Liver (tissue), 9 donors: ENCODE data around the gene PHLDB2. TPM values are rescaled to one million over a fixed set of nuclear protein-coding genes. Genes with fewer than 3 reads are reported as not detected.

ENCODE experiments used
- DNase-seq: peaks from one replicate; pipeline ENCODE4 v3.0.0-alpha.2; 2017; ENCODE audit warnings: low spot score
- H3K27ac ChIP-seq, 2 donors: one replicate each; pipeline ENCODE4 v1.7.0; 2013; ENCODE audit warnings: inconsistent platforms in 2 of 2, low read length in 2 of 2, control low read depth in 1 of 2, low read depth in 1 of 2, mild to moderate bottlenecking in 1 of 2
- H3K27me3 ChIP-seq, 4 donors: one replicate each; pipeline versions ENCODE4 v1.6.1 to v1.7.0; 2013; ENCODE audit warnings: low read length in 3 of 4, inconsistent platforms in 1 of 4, mild to moderate bottlenecking in 1 of 4, moderate library complexity in 1 of 4; ENCODE audit not compliant: control insufficient read depth in 4 of 4, insufficient read depth in 4 of 4
- H3K36me3 ChIP-seq, 4 donors: one replicate each; pipeline versions ENCODE4 v1.6.1 to v1.7.0; 2013; ENCODE audit warnings: low read length in 3 of 4, mild to moderate bottlenecking in 3 of 4, low read depth in 1 of 4, moderate library complexity in 1 of 4; ENCODE audit not compliant: control insufficient read depth in 4 of 4, insufficient read depth in 3 of 4
- H3K4me1 ChIP-seq, 4 donors: one replicate each; pipeline versions ENCODE4 v1.6.1 to v1.7.0; 2013; ENCODE audit warnings: low read length in 3 of 4, mild to moderate bottlenecking in 3 of 4, moderate library complexity in 1 of 4; ENCODE audit not compliant: control insufficient read depth in 4 of 4, insufficient read depth in 4 of 4
- H3K4me3 ChIP-seq, 3 donors: one replicate each; pipeline versions ENCODE4 v1.6.1 to v1.7.0; 2013; ENCODE audit warnings: low read length in 3 of 3, control low read depth in 1 of 3, low read depth in 1 of 3, mild to moderate bottlenecking in 1 of 3
- H3K9ac ChIP-seq, 2 donors: one replicate each; pipeline ENCODE4 v1.7.0; 2013; ENCODE audit warnings: low read length in 2 of 2, mild to moderate bottlenecking in 2 of 2, moderate library complexity in 2 of 2, control low read depth in 1 of 2, low read depth in 1 of 2
- H3K9me3 ChIP-seq, 4 donors: one replicate each; pipeline versions ENCODE4 v1.6.1 to v1.7.0; 2013; ENCODE audit warnings: low read length in 3 of 4; ENCODE audit not compliant: control insufficient read depth in 4 of 4
- EGR1 ChIP-seq, 2 donors: IDR thresholded peaks; 2 replicates each; pipeline ENCODE4 v1.6.1; 2016 to 2018; ENCODE audit warnings: antibody characterized with exemption in 2 of 2, low read depth in 2 of 2
- FOXA1 ChIP-seq: IDR thresholded peaks from 2 replicates; pipeline ENCODE4 v1.6.1; 2016; ENCODE audit warnings: antibody characterized with exemption
- FOXA2 ChIP-seq: IDR thresholded peaks from 2 replicates; pipeline ENCODE4 v1.6.1; 2016; ENCODE audit warnings: antibody characterized with exemption
- GABPA ChIP-seq, 2 donors: IDR thresholded peaks in 1 of 2; conservative IDR thresholded peaks in 1 of 2; 2 replicates each; pipeline ENCODE4 v1.6.1; 2016; ENCODE audit warnings: antibody characterized with exemption in 2 of 2, mild to moderate bottlenecking in 1 of 2, moderate library complexity in 1 of 2
- HNF4A ChIP-seq, 2 donors: conservative IDR thresholded peaks; 2 replicates each; pipeline ENCODE4 v1.6.1; 2016; ENCODE audit warnings: antibody characterized with exemption in 2 of 2, mild to moderate bottlenecking in 2 of 2
- HNF4G ChIP-seq: IDR thresholded peaks from 2 replicates; pipeline ENCODE4 v1.6.1; 2016; ENCODE audit warnings: antibody characterized with exemption
- JUND ChIP-seq, 2 donors: IDR thresholded peaks; 2 replicates each; pipeline ENCODE4 v1.6.1; 2016; ENCODE audit warnings: antibody characterized with exemption in 2 of 2
- MAX ChIP-seq: IDR thresholded peaks from 2 replicates; pipeline ENCODE4 v1.6.1; 2016; ENCODE audit warnings: antibody characterized with exemption
- NR2F2 ChIP-seq: IDR thresholded peaks from 2 replicates; pipeline ENCODE4 v1.6.1; 2016; ENCODE audit warnings: antibody characterized with exemption
- RAD21 ChIP-seq, 2 donors: IDR thresholded peaks; 2 replicates each; pipeline ENCODE4 v1.6.1; 2016; ENCODE audit warnings: antibody characterized with exemption in 2 of 2, mild to moderate bottlenecking in 2 of 2
- RXRA ChIP-seq, 2 donors: IDR thresholded peaks; 2 replicates each; pipeline ENCODE4 v1.6.1; 2017 to 2018; ENCODE audit warnings: antibody characterized with exemption in 2 of 2, mild to moderate bottlenecking in 1 of 2
- SP1 ChIP-seq: IDR thresholded peaks from 2 replicates; pipeline ENCODE4 v1.6.1; 2018; ENCODE audit warnings: antibody characterized with exemption, mild to moderate bottlenecking
- TAF1 ChIP-seq: conservative IDR thresholded peaks from 2 replicates; pipeline ENCODE4 v1.6.1; 2016; ENCODE audit warnings: antibody characterized with exemption, mild to moderate bottlenecking
- YY1 ChIP-seq: IDR thresholded peaks from 2 replicates; pipeline ENCODE4 v1.6.1; 2016; ENCODE audit warnings: antibody characterized with exemption, mild to moderate bottlenecking
- ZBTB33 ChIP-seq: IDR thresholded peaks from 2 replicates; pipeline ENCODE4 v1.6.1; 2016; ENCODE audit warnings: antibody characterized with exemption
- WGBS: extraction: QIAGEN DNeasy Blood & Tissue Kit; methylation state at CpG from one replicate; pipeline ENCODE4 v1.1.7; 2013; 5-methylcytosine and 5-hydroxymethylcytosine counted together
- polyA plus RNA-seq, 2 donors: library from polyadenylated mRNA; stranded (reverse) in 1 of 2; unstranded in 1 of 2; fragments of 200-250 nt in 1 of 2; fragments of >200 nt in 1 of 2; fragmentation: Nextera tagmentation in 1 of 2; extraction: Ambion mirVana in 1 of 2; gene quantifications; one replicate each; pipeline versions ENCODE4 v1.2.1 to v1.2.3, GENCODE V29; 2013 to 2015
- total RNA-seq, 2 donors: library from RNA; depleted of rRNA; stranded (reverse); fragments of >200 nt; gene quantifications; one replicate each; pipeline ENCODE4 v1.2.3, GENCODE V29; 2014
- TF ChIP-seq, protein P1 (sequence below): fragments of 150-350 bp; IDR thresholded peaks from 2 replicates; pipeline ENCODE4 v1.5.1; 2017; ENCODE audit warnings: improper control_type of control experiment, low read depth, low read length; ENCODE audit not compliant: missing input control
- TF ChIP-seq, protein P2 (sequence below): IDR thresholded peaks from 2 replicates; pipeline ENCODE4 v1.6.1; 2016; ENCODE audit warnings: antibody characterized with exemption
- TF ChIP-seq, protein P3 (sequence below): IDR thresholded peaks from 2 replicates; pipeline ENCODE4 v1.6.1; 2016; ENCODE audit warnings: antibody characterized with exemption, mild to moderate bottlenecking
- donor health status: healthy.
- donor health status: healthy.
- donor health status: healthy.
- donor health status: healthy.
- donor health status: healthy.

PHLDB2 gene
- total and polyA plus RNA-seq, 4 donors, result 9.7 to 42.9 (median 22.2) TPM

GRCh38 chr3:112011376-112011940, 152.4 kb downstream of the PHLDB2 start:
- peaks cover 2 to 20% (median 10%) of the 10 kb centered on the region in 4 donors for H3K4me1 ChIP-seq
- H3K36me3 ChIP-seq, result no peaks in the 10 kb centered on the region
- TF ChIP-seq FOXA1, result no peak
- TF ChIP-seq TAF1, result no peak
- no peak for TF ChIP-seq FOXA2
- no peak for TF ChIP-seq ZBTB33
- TF ChIP-seq JUND (IDR thresholded peaks at IDR 0.05), result no peak
- TF ChIP-seq HNF4A (conservative IDR thresholded peaks at IDR 0.05), result no peak
- TF ChIP-seq, protein P1, sequence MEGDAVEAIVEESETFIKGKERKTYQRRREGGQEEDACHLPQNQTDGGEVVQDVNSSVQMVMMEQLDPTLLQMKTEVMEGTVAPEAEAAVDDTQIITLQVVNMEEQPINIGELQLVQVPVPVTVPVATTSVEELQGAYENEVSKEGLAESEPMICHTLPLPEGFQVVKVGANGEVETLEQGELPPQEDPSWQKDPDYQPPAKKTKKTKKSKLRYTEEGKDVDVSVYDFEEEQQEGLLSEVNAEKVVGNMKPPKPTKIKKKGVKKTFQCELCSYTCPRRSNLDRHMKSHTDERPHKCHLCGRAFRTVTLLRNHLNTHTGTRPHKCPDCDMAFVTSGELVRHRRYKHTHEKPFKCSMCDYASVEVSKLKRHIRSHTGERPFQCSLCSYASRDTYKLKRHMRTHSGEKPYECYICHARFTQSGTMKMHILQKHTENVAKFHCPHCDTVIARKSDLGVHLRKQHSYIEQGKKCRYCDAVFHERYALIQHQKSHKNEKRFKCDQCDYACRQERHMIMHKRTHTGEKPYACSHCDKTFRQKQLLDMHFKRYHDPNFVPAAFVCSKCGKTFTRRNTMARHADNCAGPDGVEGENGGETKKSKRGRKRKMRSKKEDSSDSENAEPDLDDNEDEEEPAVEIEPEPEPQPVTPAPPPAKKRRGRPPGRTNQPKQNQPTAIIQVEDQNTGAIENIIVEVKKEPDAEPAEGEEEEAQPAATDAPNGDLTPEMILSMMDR, result no peak
- TF ChIP-seq RXRA (IDR thresholded peaks at IDR 0.05), result no peak
- TF ChIP-seq GABPA (IDR thresholded peaks at IDR 0.05 in 1 of 2, conservative IDR thresholded peaks at IDR 0.05 in 1 of 2), result no peak
- TF ChIP-seq RAD21 (IDR thresholded peaks at IDR 0.05), result no peak
- TF ChIP-seq, protein P2, sequence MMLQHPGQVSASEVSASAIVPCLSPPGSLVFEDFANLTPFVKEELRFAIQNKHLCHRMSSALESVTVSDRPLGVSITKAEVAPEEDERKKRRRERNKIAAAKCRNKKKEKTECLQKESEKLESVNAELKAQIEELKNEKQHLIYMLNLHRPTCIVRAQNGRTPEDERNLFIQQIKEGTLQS, result no peak
- TF ChIP-seq MAX, result no peak
- TF ChIP-seq HNF4G, result no peak
- no peak overlapping the region for H3K9ac ChIP-seq
- H3K27me3 ChIP-seq, result no peaks in the 10 kb centered on the region
- no peaks in the 10 kb centered on the region for H3K9me3 ChIP-seq
- H3K27ac ChIP-seq, result no peak overlapping the region
- H3K4me3 ChIP-seq, result no peak overlapping the region
- no peak for DNase-seq
- WGBS, result 74% methylated on average over 6 of the region's 6 CpGs

- peaks cover 2 to 19% (median 10%) of the 10 kb centered on the region in 4 donors for H3K4me1 ChIP-seq
- H3K27ac ChIP-seq, result no peak overlapping the region
- no peak for DNase-seq
- H3K27me3 ChIP-seq, result no peaks in the 10 kb centered on the region
- no peak overlapping the region for H3K4me3 ChIP-seq
- 67% methylated on average over 6 of the region's 6 CpGs for WGBS
- no peaks in the 10 kb centered on the region for H3K36me3 ChIP-seq
- H3K9me3 ChIP-seq, result no peaks in the 10 kb centered on the region
- no peak overlapping the region for H3K9ac ChIP-seq
- no peak for TF ChIP-seq JUND (IDR thresholded peaks at IDR 0.05)
- TF ChIP-seq FOXA1, result no peak
- TF ChIP-seq TAF1, result no peak
- no peak for TF ChIP-seq MAX
- no peak for TF ChIP-seq EGR1 (IDR thresholded peaks at IDR 0.05; ENCODE audit: low read depth in 2 of 2)
- no peak for TF ChIP-seq HNF4G
- TF ChIP-seq YY1, result no peak
- no peak for TF ChIP-seq SP1
- TF ChIP-seq, protein P2, result no peak
- TF ChIP-seq NR2F2, result no peak
- no peak for TF ChIP-seq ZBTB33
- TF ChIP-seq, protein P3, sequence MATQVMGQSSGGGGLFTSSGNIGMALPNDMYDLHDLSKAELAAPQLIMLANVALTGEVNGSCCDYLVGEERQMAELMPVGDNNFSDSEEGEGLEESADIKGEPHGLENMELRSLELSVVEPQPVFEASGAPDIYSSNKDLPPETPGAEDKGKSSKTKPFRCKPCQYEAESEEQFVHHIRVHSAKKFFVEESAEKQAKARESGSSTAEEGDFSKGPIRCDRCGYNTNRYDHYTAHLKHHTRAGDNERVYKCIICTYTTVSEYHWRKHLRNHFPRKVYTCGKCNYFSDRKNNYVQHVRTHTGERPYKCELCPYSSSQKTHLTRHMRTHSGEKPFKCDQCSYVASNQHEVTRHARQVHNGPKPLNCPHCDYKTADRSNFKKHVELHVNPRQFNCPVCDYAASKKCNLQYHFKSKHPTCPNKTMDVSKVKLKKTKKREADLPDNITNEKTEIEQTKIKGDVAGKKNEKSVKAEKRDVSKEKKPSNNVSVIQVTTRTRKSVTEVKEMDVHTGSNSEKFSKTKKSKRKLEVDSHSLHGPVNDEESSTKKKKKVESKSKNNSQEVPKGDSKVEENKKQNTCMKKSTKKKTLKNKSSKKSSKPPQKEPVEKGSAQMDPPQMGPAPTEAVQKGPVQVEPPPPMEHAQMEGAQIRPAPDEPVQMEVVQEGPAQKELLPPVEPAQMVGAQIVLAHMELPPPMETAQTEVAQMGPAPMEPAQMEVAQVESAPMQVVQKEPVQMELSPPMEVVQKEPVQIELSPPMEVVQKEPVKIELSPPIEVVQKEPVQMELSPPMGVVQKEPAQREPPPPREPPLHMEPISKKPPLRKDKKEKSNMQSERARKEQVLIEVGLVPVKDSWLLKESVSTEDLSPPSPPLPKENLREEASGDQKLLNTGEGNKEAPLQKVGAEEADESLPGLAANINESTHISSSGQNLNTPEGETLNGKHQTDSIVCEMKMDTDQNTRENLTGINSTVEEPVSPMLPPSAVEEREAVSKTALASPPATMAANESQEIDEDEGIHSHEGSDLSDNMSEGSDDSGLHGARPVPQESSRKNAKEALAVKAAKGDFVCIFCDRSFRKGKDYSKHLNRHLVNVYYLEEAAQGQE, result no peak
- TF ChIP-seq RAD21 (IDR thresholded peaks at IDR 0.05), result no peak
- no peak for TF ChIP-seq RXRA (IDR thresholded peaks at IDR 0.05)
- no peak for TF ChIP-seq GABPA (IDR thresholded peaks at IDR 0.05 in 1 of 2, conservative IDR thresholded peaks at IDR 0.05 in 1 of 2)
Measured at GRCh38 chr3:112012205-112012992, 153.3 kb downstream of the PHLDB2 start.
